ENCODE data around the gene SH3YL1.

DNA sequence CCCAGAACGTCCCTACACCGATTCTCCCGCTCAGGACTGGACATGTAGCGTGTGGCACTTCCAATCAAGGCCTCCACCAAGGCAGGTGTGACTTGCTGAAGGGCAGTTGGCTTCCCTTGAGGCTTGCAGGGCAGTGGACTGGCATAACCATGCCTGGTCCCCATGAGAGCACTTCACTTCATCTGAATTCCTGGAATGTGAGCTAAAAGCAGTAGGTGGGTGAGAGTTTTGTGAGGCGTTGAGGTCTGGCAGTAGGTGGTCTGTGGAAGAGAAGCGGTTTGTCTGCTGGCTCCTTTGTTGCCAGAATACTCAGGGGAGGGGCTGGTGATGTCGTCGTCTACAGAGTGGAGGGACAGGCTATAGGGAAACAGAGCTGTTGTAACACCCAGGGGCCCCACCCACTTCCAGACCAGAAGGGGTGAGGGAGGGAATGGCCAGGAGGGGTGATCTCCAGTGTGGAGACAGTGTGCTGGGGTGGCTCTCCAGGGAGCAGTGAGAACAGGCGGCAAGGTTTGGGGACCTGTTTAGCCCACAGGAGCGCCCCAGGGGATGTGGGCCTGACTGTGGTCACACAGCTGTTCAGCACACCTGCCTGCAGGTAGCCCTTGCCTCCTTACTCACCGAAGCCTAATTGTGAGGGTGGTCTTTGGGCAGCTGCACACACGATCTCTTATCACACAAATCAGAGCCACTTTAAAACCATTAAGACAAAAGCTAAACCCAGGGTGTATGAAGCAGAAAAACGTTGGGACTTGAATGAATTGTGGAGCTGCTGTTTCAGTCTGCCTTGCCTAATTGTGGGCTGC, 45.5 kb upstream of the SH3YL1 start:
- TF ChIP-seq, protein P1, sequence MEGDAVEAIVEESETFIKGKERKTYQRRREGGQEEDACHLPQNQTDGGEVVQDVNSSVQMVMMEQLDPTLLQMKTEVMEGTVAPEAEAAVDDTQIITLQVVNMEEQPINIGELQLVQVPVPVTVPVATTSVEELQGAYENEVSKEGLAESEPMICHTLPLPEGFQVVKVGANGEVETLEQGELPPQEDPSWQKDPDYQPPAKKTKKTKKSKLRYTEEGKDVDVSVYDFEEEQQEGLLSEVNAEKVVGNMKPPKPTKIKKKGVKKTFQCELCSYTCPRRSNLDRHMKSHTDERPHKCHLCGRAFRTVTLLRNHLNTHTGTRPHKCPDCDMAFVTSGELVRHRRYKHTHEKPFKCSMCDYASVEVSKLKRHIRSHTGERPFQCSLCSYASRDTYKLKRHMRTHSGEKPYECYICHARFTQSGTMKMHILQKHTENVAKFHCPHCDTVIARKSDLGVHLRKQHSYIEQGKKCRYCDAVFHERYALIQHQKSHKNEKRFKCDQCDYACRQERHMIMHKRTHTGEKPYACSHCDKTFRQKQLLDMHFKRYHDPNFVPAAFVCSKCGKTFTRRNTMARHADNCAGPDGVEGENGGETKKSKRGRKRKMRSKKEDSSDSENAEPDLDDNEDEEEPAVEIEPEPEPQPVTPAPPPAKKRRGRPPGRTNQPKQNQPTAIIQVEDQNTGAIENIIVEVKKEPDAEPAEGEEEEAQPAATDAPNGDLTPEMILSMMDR (IDR thresholded peaks at IDR 0.05; ENCODE audit: insufficient read depth, low read depth, low read length): no peak
- no peak for TF ChIP-seq EZH2 (IDR thresholded peaks at IDR 0.05; ENCODE audit: insufficient read depth, low read length)
